ENCODE results near the gene EML4. TPM values are rescaled to one million over a fixed set of nuclear protein-coding genes. Genes with fewer than 3 reads are reported as not detected.
"Not testable (repeated sequence)": the region's sequence is repeated elsewhere in the genome, so short reads cannot be mapped to it uniquely, and the experiment has no call there.

The EML4 gene
- total and polyA plus RNA-seq, 4 donors: 22.6 to 85.8 (median 54.4) TPM

DNA sequence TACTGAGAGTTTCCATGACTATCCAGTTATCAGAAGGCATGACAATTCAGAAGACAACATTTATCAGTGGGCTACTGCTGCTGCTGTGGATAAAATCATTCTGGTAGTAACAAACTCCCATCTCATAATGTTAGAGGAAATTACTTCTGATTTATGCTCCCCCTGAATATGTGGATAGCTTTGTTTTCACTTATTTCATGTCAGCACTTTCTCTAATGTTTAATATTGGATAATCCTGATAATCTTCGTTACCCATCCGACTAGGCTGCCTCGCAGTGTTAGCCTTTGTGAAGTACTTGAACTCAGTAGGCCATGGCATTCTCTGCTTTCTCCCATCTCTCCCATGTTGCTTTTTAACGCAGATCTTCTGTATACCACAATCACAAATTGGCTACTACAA is 163.4 kb downstream of the EML4 start:
- Histone ChIP-seq H3K4me3 (no peak overlapping the region), H3K27me3 (ENCODE audit: control insufficient read depth in 3 of 3, insufficient read depth in 3 of 3, low read length in 2 of 3) (no peaks in the 10 kb centered on the region), H3K9me3 (ENCODE audit: control insufficient read depth in 4 of 4, insufficient read depth in 3 of 4, low read length in 3 of 4) (no peaks in the 10 kb centered on the region), H3K9ac (ENCODE audit: insufficient read depth in 1 of 2, low read length in 2 of 2) (no peak overlapping the region), H3K4me1 (ENCODE audit: control insufficient read depth in 5 of 5, insufficient read depth in 5 of 5, low read length in 5 of 5) (peaks cover 0 to 4% (median 0%) of the 10 kb centered on the region in 5 donors), H3K27ac (ENCODE audit: low read depth in 1 of 2, low read length in 1 of 2) (no peak overlapping the region), H3K36me3 (ENCODE audit: control insufficient read depth in 4 of 4, insufficient read depth in 4 of 4, low read length in 4 of 4) (peaks cover 16 to 60% (median 23%) of the 10 kb centered on the region in 4 donors)
- ATAC-seq (ENCODE audit: insufficient read depth, low FRiP score): no peak
- no peak for DNase-seq
- TF ChIP-seq, protein P1, sequence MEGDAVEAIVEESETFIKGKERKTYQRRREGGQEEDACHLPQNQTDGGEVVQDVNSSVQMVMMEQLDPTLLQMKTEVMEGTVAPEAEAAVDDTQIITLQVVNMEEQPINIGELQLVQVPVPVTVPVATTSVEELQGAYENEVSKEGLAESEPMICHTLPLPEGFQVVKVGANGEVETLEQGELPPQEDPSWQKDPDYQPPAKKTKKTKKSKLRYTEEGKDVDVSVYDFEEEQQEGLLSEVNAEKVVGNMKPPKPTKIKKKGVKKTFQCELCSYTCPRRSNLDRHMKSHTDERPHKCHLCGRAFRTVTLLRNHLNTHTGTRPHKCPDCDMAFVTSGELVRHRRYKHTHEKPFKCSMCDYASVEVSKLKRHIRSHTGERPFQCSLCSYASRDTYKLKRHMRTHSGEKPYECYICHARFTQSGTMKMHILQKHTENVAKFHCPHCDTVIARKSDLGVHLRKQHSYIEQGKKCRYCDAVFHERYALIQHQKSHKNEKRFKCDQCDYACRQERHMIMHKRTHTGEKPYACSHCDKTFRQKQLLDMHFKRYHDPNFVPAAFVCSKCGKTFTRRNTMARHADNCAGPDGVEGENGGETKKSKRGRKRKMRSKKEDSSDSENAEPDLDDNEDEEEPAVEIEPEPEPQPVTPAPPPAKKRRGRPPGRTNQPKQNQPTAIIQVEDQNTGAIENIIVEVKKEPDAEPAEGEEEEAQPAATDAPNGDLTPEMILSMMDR (IDR thresholded peaks at IDR 0.05; ENCODE audit: control extremely low read depth, extremely low read depth): no peak
- WGBS, 2 donors: 92 to 97% methylated on average over 4 of the region's 4 CpGs

DNA sequence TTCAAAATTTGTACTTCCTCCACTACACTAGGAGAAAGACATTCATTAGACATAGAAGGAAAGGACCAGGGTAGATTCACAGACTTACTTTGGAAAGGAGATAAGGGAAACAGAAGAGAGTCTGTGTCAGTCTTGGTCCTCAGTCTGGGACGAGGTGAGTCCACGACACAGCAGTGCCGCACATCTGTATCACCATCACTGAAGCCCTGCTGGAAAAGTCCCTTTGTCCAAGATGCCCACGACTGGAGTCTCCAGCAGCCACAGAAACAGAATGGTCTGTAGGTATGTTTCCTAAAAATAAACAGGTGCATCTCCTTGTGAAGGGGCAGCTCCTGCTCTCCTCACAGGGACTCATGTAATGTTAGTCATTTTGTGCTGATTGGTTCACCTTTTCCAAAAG is 164.4 kb downstream of the EML4 start:
- H3K27ac ChIP-seq (ENCODE audit: low read depth in 1 of 2, low read length in 1 of 2): no peak overlapping the region

DNA sequence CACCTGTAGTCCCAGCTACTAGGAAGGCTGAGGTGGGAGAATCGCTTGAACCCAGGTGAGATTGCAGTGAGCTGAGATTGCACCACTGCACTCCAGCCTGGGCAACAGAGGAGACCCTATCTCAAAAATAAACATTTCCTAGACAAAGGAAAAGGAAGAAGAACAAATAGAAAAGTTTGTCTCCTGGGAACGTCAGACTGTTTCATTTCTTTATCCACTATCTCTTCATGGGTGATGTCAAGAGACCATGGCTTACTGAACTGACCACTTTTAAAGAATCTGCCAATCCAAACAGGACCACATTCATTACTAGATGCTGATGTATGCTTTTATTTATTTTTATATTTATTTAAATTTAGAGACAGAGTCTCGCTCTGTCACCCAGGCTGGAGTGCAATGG is 165.1 kb downstream of the EML4 start:
- ATAC-seq (ENCODE audit: insufficient read depth, low FRiP score) (no peak), DNase-seq (no peak)
- H3K4me3 ChIP-seq: no peak overlapping the region
- no peak overlapping the region for H3K9ac ChIP-seq (ENCODE audit: insufficient read depth in 1 of 2, low read length in 2 of 2)
- H3K9me3 ChIP-seq (ENCODE audit: control insufficient read depth in 4 of 4, insufficient read depth in 3 of 4, low read length in 3 of 4): no peaks in the 10 kb centered on the region
- TF ChIP-seq, protein P1 (IDR thresholded peaks at IDR 0.05; ENCODE audit: control extremely low read depth, extremely low read depth): no peak
- H3K27ac ChIP-seq (ENCODE audit: low read depth in 1 of 2, low read length in 1 of 2): no peak overlapping the region
- H3K4me1 ChIP-seq (ENCODE audit: control insufficient read depth in 5 of 5, insufficient read depth in 5 of 5, low read length in 5 of 5): peaks cover 0 to 4% (median 0%) of the 10 kb centered on the region in 5 donors
- H3K27me3 ChIP-seq (ENCODE audit: control insufficient read depth in 3 of 3, insufficient read depth in 3 of 3, low read length in 2 of 3): no peaks in the 10 kb centered on the region
- 91 to 94% methylated on average over 3 of the region's 3 CpGs for WGBS, 2 donors
- H3K36me3 ChIP-seq (ENCODE audit: control insufficient read depth in 4 of 4, insufficient read depth in 4 of 4, low read length in 4 of 4): peaks cover 16 to 58% (median 28%) of the 10 kb centered on the region in 4 donors

More for the DNA sequence above, 164.4 kb downstream of the EML4 start:
- H3K9ac ChIP-seq (ENCODE audit: insufficient read depth in 1 of 2, low read length in 2 of 2): no peak overlapping the region
- H3K36me3 ChIP-seq (ENCODE audit: control insufficient read depth in 4 of 4, insufficient read depth in 4 of 4, low read length in 4 of 4): peaks cover 16 to 60% (median 29%) of the 10 kb centered on the region in 4 donors
- no peaks in the 10 kb centered on the region for H3K27me3 ChIP-seq (ENCODE audit: control insufficient read depth in 3 of 3, insufficient read depth in 3 of 3, low read length in 2 of 3)
- H3K9me3 ChIP-seq (ENCODE audit: control insufficient read depth in 4 of 4, insufficient read depth in 3 of 4, low read length in 3 of 4): no peaks in the 10 kb centered on the region
- no peak for DNase-seq
- TF ChIP-seq, protein P1 (IDR thresholded peaks at IDR 0.05; ENCODE audit: control extremely low read depth, extremely low read depth): no peak
- H3K4me3 ChIP-seq: no peak overlapping the region
- WGBS, 2 donors: 94 to 95% methylated on average over 4 of the region's 4 CpGs
- H3K4me1 ChIP-seq (ENCODE audit: control insufficient read depth in 5 of 5, insufficient read depth in 5 of 5, low read length in 5 of 5): peaks cover 0 to 4% (median 0%) of the 10 kb centered on the region in 5 donors
- ATAC-seq (ENCODE audit: insufficient read depth, low FRiP score): no peak

DNA sequence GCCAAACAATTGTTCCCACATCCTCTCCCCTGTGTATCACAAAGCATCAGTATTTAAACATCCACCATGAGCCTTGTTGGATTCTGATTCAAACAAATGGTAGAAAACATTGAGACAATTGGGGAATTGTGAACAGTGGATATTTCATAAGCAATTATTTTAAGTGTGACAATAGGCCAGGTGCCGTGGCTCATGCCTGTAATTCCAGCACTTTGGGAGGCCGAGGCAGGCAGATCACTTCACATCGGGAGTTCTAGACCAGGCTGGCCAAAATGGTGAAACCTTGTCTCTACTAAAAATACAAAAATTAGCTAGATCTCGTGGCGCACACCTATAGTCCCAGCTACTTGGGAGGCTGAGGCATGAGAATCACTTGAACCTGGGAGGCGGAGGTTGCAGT is 165.7 kb downstream of the EML4 start:
- not testable (repeated sequence) for H3K9ac ChIP-seq (ENCODE audit: insufficient read depth in 1 of 2, low read length in 2 of 2); DNase-seq; H3K27ac ChIP-seq (ENCODE audit: low read depth in 1 of 2, low read length in 1 of 2); H3K4me1 ChIP-seq (ENCODE audit: control insufficient read depth in 5 of 5, insufficient read depth in 5 of 5, low read length in 5 of 5); H3K9me3 ChIP-seq (ENCODE audit: control insufficient read depth in 4 of 4, insufficient read depth in 3 of 4, low read length in 3 of 4); ATAC-seq (ENCODE audit: insufficient read depth, low FRiP score); H3K27me3 ChIP-seq (ENCODE audit: control insufficient read depth in 3 of 3, insufficient read depth in 3 of 3, low read length in 2 of 3); H3K4me3 ChIP-seq
- 96 to 98% methylated on average over 6 of the region's 6 CpGs for WGBS, 2 donors
- H3K36me3 ChIP-seq (ENCODE audit: control insufficient read depth in 4 of 4, insufficient read depth in 4 of 4, low read length in 4 of 4): peaks cover 11 to 51% (median 23%) of the 10 kb centered on the region in 4 donors
